KMS-11 (cell line): ENCODE data around the gene FOXP1.

Experiments used
- H2AFZ ChIP-seq: fragments of 200-600 bp; sonication (generic); 2 replicates; pipeline ENCODE4 v1.6.1; 2016; ENCODE audit warnings: antibody characterized with exemption, mixed run types, low read depth
- H3K27ac ChIP-seq: fragments of 200-600 bp; sonication (generic); 2 replicates; pipeline ENCODE4 v1.6.1; 2016; ENCODE audit warnings: mild to moderate bottlenecking, mixed run types
- H3K27me3 ChIP-seq: fragments of 200-600 bp; sonication (generic); 2 replicates; pipeline ENCODE4 v1.6.1; 2017; ENCODE audit warnings: mild to moderate bottlenecking, low read depth, mixed run types, moderate library complexity; ENCODE audit not compliant: insufficient read depth
- H3K36me3 ChIP-seq: fragments of 200-600 bp; sonication (generic); 2 replicates; pipeline ENCODE4 v1.6.1; 2017; ENCODE audit warnings: mild to moderate bottlenecking, mixed run types; ENCODE audit not compliant: insufficient read depth
- H3K4me1 ChIP-seq: fragments of 200-600 bp; sonication (generic); 2 replicates; pipeline ENCODE4 v1.6.1; 2016; ENCODE audit warnings: mild to moderate bottlenecking, low read depth, mixed run types; ENCODE audit not compliant: poor library complexity, severe bottlenecking
- H3K4me2 ChIP-seq: fragments of 200-600 bp; sonication (generic); 2 replicates; pipeline ENCODE4 v1.7.0; 2016; ENCODE audit warnings: mild to moderate bottlenecking, mixed run types
- H3K4me3 ChIP-seq: fragments of 200-600 bp; sonication (generic); IDR thresholded peaks from 2 replicates; pipeline ENCODE4 v1.6.1; 2017; ENCODE audit warnings: low read depth, low read length, mixed read lengths; ENCODE audit not compliant: insufficient read depth
- H3K79me2 ChIP-seq: fragments of 200-600 bp; sonication (generic); 2 replicates; pipeline ENCODE4 v1.6.1; 2016; ENCODE audit warnings: low read depth, mixed run types; ENCODE audit not compliant: insufficient read depth
- H3K9ac ChIP-seq: fragments of 200-600 bp; sonication (generic); 2 replicates; pipeline ENCODE4 v1.6.1; 2016; ENCODE audit warnings: mild to moderate bottlenecking, mixed run types
- H4K20me1 ChIP-seq: fragments of 200-600 bp; sonication (generic); 2 replicates; pipeline ENCODE4 v1.6.1; 2016; ENCODE audit warnings: mild to moderate bottlenecking, mixed run types; ENCODE audit not compliant: insufficient read depth
- CTCF ChIP-seq: fragments of 200-600 bp; sonication (generic); conservative IDR thresholded peaks from 2 replicates; pipeline ENCODE4 v1.6.1; 2017; ENCODE audit warnings: low read depth, mild to moderate bottlenecking, antibody characterized with exemption, low read length, moderate library complexity, mixed read lengths

Gene FOXP1

GRCh38 chr3:71444861-71445259 lies 138.7 kb downstream of the FOXP1 start:
- Histone ChIP-seq H3K9ac (no peak overlapping the region), H3K4me1 (peaks cover 4% of the 10 kb centered on the region), H4K20me1 (no peaks in the 10 kb centered on the region), H3K36me3 (no peaks in the 10 kb centered on the region), H3K79me2 (no peaks in the 10 kb centered on the region), H2AFZ (no peak overlapping the region), H3K27ac (no peak overlapping the region), H3K27me3 (no peaks in the 10 kb centered on the region), H3K4me3 (no peak overlapping the region), H3K4me2 (no peak overlapping the region)
- no peak for TF ChIP-seq CTCF

- no peaks in the 10 kb centered on the region for H3K36me3 ChIP-seq
- H4K20me1 ChIP-seq = no peaks in the 10 kb centered on the region
- no peak overlapping the region for H3K4me3 ChIP-seq
- H3K27ac ChIP-seq = no peak overlapping the region
- H3K27me3 ChIP-seq = no peaks in the 10 kb centered on the region
- no peak for TF ChIP-seq CTCF
- no peak overlapping the region for H2AFZ ChIP-seq
- no peak overlapping the region for H3K9ac ChIP-seq
- H3K4me1 ChIP-seq = no peaks in the 10 kb centered on the region
- no peaks in the 10 kb centered on the region for H3K79me2 ChIP-seq
- no peak overlapping the region for H3K4me2 ChIP-seq
These were observed 139.3 kb downstream of the FOXP1 start for GRCh38 chr3:71444028-71444860.

DNA sequence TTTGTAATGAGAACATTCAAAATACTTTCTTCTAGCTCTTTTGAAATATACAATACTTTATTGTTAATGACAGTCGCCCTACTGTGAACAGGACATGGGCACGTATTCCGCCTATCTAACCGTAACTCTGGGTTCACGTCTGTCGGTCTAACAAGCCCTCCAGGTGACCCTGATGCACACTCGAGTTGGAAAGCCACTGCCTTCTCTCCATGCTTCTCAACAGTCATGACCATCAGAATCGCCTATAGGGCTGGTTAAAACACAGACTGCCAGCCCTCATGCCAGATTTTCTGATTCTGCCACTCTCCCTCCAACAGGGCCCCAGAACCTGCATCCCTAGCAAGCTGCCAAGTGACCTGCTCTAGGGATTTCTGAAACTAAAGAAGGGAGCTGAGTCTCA lies 140.2 kb downstream of the FOXP1 start:
- Histone ChIP-seq H3K27ac (no peak overlapping the region), H3K9ac (no peak overlapping the region), H3K79me2 (no peaks in the 10 kb centered on the region)

DNA sequence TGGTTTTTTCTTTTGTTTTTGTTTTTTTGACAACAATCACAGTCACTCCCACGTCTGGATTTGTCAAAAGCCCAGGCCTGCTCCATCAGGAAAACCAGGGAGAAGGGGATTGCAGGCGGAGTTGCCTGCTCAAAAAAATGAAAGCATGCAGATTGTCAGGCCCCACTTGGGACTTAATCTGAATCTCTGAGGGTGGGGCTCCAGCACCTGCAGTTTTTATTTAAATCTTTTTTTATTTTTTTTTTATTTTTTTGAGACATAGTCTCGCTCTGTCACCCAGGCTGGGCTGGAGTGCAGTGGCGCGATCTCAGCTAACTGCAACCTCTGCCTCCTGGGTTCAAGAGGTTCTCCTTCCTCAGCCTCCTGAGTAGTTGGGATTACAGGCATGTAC lies 140.9 kb downstream of the FOXP1 start:
- Histone ChIP-seq H3K36me3 (no peaks in the 10 kb centered on the region), H3K4me1 (no peaks in the 10 kb centered on the region), H3K27ac (no peak overlapping the region), H3K27me3 (no peaks in the 10 kb centered on the region), H2AFZ (no peak overlapping the region), H4K20me1 (no peaks in the 10 kb centered on the region), H3K4me3 (no peak overlapping the region), H3K9ac (no peak overlapping the region), H3K79me2 (no peaks in the 10 kb centered on the region), H3K4me2 (no peak overlapping the region)
- no peak for TF ChIP-seq CTCF

More for the DNA sequence above, 140.2 kb downstream of the FOXP1 start:
- Histone ChIP-seq H3K4me1 (no peaks in the 10 kb centered on the region), H3K4me2 (no peak overlapping the region), H2AFZ (no peak overlapping the region), H4K20me1 (no peaks in the 10 kb centered on the region), H3K4me3 (no peak overlapping the region), H3K27me3 (no peaks in the 10 kb centered on the region), H3K36me3 (no peaks in the 10 kb centered on the region)
- TF ChIP-seq CTCF = no peak
